Fibroblast of skin of left quadriceps (primary cell): ENCODE results near the gene ACD.

Source experiments
- DNase-seq, 2 experiments: peaks; one replicate each; pipeline ENCODE4 v3.0.0-alpha.2; 2013; ENCODE audit warnings: low read depth in 2 of 2

ACD gene

DNA sequence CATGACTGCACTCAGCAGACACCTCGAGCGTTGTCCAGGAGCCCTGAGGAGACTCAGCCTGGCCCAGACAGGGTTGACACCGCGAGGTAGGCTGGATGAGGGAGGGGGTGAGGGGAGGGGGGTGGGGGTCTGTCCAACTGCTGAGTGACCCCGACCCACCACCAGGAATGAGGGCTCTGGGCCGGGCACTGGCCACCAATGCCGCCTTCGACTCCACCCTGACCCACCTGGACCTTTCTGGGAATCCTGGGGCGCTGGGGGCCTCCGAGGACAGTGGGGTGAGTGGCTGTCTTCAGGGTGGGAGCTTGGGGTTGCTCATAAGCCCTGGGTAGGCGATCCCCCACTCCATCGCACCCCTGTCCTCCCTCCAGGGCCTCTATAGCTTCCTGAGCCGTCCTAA lies 12.4 kb downstream of the ACD start:
- DNase-seq, result no peak

- no peak for DNase-seq
These were observed 12.9 kb downstream of the ACD start for GRCh38 chr16:67647111-67647651.

DNA sequence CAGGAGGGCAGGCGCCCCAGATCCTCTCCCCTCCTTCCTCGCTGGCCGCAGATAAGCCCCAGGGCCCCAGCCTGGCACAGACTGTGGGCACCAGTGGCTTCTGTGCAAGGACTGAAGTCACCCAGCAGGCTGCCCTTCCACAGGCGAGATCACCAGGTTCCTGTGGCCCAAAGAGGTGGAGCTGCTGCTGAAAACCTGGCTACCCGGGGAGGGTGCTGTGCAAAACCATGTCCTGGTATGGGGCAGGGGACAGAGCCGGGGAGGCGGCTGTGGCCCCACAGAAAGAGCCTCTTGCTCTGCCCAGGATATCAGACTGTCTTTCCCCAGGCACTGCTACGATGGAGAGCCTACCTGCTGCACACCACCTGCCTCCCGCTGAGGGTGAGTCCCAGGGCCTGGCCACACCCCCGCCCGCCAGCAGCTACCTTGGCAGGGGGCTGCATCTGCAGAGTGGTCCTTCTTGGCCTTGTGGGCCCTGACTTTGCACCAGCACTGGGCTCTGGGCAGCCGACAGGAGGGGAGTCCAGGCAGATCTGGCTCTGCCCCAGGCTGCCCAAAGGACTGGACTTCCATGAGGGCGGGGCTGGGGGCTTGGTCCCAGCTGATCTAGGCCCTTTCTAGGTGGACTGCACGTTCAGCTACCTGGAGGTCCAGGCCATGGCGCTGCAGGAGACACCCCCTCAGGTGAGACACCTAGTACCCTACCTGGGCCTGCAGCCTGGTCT lies 14.5 kb downstream of the ACD start:
- DNase-seq, result no peak

DNA sequence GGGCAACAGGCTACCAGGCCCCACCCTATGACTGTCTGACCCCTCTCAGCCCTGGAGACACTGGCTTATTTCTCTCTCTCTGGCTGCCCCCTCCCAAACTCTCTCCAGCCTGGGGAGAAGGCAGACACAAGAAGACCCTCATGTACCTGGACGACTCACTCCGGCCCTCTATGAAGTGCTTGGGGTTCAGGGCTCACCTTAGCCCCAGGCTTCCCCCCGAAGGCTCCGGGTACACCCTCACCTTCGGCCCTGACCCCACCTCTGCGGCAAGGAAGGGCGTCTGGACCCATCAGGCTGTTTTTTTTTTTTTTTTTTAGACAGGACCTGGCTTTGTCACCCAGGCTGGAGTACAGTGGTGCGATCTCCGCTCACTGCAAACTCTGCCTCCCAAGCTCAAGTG lies 16.0 kb downstream of the ACD start:
- no peak for DNase-seq

DNA sequence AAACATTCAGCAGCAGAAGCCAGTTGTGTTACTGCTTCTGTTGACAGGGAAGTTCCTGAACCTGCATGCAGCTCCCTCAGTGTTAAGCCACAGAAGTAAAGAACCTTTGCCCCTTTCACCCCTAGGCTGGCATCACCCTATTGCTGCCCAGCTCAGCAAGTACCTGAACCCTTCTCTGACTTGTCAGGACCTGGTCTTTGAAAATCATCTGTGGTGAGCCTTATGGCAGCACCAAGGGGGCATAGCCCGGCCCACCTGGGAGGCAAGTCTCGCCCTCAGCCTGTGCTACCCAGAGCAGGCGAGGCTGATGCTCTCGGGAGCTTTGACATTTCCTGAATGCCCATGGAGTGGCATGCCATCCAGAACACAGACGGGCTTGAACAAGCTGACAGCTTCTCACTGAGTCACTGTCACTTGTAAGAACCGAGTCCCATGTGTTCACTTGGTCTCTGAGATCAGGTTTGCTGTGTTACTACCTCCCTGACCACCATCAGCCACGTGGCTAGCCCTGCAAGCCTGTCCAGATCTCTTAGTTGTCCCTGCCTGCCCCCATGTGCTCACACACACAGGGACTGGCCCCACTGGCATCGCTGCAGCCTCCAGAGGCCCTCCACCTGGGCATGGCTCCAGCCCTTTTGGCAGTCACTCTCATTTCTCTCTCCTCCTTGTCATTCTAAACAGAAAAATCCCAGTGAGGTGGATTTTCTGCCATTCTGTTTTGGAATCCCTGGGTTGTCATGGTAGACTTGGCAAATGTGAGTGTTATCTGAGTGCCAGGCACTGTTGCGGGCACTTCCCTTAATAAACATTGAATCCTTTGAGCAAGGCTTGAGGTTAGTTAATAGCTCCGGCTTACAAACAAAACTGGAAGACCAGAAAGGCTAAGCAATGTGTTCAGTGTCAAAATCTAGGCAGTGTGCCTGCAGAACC lies 18.0 kb downstream of the ACD start:
- DNase-seq, result no peak

DNA sequence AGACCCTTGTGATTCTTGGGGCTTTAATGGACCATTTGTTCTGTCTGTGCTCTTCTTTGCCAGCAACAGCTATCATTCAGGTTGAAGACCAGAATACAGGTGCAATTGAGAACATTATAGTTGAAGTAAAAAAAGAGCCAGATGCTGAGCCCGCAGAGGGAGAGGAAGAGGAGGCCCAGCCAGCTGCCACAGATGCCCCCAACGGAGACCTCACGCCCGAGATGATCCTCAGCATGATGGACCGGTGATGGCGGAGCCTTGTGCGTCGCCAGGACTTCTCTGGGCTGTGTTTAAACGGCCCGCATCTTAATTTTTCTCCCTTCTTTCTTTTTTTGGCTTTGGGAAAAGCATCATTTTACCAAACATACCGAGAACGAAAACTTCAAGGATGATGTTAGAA lies 22.4 kb downstream of the ACD start:
- no peak for DNase-seq

DNA sequence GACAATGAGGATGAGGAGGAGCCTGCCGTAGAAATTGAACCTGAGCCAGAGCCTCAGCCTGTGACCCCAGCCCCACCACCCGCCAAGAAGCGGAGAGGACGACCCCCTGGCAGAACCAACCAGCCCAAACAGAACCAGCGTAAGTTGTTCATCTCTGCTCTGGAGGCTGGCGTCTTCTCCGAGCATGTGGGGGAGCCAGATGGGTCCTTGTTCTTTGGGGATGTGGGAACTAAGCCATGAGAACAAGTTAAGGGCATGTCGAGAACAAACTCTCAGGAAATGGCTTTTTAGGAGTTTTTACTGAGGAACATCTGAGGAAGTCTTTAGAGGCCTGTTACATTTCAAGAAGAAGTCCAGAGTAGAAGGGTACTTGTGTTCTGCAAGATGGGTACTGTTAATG lies 23.3 kb downstream of the ACD start:
- no peak for DNase-seq

DNA sequence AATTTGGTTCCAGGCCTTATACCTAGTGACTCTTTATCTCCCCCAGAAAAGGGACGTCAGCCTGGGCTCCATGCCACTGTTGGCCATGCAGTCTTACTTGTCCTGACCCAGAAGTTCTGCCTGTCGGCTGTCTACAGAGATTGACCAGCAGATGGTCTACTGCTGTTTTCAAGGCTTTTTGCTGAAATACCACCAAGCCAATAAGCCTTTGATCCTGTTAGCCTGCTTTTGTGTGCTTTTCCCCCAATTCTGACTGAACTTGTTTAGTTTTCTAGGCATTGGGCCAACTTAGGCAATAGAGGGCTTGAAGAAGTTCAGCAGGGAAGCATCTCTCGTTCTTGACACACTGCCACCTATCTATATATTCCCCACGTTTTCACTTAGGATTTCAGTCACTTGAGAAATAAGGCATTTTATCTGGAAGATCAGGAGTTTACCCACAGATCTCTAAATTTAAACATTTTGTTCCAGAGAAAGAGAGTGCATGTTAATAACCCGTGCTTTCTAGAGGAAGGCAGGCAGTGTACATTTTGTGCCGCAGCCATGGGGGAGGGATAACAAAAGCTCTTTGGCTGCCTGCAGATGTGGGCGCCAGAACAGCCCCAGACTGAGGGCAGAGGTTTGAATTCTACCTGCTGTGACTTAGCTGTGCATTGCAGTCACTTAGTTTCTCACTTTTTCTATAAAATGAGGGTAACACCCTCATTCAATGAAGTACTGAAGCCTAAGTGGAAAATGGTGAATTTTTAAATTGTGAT lies 27.5 kb downstream of the ACD start:
- DNase-seq, result peak; percentile 20 to 31

- no peak for DNase-seq
These were observed 31.8 kb downstream of the ACD start for GRCh38 chr16:67628216-67628615.

GRCh38 chr16:67613808-67614207 lies 46.3 kb downstream of the ACD start:
- no peak for DNase-seq

DNA sequence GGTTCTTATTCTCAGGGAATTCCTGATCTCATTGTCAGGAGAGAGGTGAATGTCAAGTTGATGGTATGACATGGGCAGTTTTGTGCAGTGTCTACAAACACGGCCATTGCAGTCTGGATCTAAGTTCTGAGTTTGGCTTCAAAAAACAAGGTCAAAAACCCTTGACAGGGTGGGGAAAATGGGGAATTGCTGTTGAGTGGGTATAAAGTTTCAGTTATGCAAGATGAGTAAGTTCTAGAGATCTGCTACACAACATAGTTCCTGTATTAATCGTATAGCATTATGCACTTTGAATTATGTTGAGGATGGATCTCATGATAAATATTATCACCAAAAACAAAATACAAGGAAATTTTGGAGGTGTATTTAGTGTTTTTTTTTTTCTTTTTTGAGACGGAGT lies 51.7 kb downstream of the ACD start:
- no peak for DNase-seq
